Non-pigmented ciliary epithelial cell (primary cell): ENCODE measurements around the gene FANCG.
A peak's percentile ranks its signal among the peaks of the same experiment; 100 is the strongest.

ENCODE experiments used
- DNase-seq: peaks from one replicate; pipeline ENCODE4 v3.0.0-alpha.2; 2010; ENCODE audit warnings: low read depth

Gene FANCG

GRCh38 chr9:35060548-35061207 lies 19.1 kb downstream of the FANCG start:
- DNase-seq: no peak

DNA sequence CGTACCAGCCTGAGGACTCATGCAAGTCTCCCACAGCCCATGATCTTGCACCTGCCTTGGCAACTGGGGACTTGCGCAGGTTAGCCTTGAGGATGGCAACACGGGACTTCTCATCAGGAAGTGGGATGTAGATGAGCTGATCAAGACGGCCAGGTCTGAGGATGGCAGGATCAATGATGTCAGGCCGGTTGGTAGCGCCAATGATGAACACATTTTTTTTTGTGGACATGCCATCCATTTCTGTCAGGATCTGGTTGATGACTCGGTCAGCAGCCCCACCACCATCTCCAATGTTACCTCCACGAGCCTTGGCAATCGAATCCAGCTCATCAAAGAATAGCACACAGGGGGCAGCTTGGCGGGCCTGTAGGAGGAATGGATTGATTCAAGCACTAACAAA lies 20.3 kb downstream of the FANCG start:
- no peak for DNase-seq

GRCh38 chr9:35057271-35057620 lies 22.5 kb downstream of the FANCG start:
- no peak for DNase-seq

GRCh38 chr9:35056571-35057270 lies 23.0 kb downstream of the FANCG start:
- DNase-seq: no peak

DNA sequence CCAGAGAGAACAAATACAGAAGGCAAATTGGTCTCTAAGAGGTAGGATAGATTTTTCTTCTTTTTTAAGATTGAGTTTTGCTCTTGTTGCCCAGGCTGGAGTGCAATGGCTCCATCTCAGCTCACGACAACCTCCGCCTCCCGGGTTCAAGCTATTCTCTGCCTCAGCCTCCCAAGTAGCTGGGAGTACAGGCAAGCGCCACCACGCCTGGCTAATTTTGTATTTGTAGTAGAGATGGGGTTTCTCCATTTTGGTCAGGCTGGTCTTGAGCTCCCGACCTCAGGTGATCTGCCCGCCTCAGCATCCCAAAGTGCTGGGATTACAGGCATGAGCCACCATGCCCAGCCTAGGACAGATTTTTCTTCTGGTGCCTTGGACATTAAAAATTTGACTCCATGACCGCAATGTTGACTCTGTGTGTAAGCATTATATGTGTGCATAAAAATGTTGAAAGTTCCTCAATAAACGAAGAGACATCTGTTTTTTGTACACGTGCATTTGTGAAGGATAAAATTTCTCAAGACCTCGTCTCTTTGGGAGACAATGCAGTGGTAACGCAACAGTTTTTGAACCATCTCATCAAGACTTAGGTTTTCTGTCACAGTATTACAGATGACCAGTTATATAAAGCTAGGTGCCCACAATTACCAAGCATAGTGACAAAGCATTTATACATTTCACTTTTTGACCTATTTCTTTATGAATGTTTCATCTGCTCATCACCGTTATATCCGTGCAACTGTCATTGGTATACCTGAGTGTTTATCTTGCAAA lies 24.7 kb downstream of the FANCG start:
- DNase-seq: no peak

DNA sequence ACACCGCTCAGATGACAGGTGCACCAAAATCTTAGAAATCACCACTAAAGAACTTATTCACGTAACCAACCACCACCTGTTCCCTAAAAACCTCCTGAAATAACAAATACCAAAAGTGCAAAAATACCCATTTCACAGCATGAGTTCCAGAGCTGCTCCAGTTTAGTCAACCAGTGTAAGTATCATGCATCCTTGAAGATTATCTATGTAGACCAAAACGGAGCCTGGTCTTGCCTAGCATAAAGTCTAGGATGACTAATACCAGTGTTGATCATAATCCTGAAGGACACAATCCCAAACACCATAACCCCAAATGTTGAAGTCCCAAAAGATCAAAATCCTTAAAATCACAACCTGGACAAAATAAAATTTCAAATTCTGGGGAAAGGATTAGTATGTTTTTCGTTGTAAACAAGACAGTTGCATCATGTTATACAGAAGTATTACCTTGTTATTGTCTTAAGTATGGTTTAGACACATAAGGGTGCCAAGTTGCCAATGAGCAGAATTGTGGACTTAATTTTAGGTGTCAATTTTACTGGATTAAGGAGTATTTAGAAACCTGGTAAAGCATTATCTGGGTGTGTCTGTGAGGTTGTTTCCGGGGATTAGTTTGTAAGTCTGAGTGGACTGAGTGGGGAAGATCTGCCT lies 25.4 kb downstream of the FANCG start:
- DNase-seq: no peak

DNA sequence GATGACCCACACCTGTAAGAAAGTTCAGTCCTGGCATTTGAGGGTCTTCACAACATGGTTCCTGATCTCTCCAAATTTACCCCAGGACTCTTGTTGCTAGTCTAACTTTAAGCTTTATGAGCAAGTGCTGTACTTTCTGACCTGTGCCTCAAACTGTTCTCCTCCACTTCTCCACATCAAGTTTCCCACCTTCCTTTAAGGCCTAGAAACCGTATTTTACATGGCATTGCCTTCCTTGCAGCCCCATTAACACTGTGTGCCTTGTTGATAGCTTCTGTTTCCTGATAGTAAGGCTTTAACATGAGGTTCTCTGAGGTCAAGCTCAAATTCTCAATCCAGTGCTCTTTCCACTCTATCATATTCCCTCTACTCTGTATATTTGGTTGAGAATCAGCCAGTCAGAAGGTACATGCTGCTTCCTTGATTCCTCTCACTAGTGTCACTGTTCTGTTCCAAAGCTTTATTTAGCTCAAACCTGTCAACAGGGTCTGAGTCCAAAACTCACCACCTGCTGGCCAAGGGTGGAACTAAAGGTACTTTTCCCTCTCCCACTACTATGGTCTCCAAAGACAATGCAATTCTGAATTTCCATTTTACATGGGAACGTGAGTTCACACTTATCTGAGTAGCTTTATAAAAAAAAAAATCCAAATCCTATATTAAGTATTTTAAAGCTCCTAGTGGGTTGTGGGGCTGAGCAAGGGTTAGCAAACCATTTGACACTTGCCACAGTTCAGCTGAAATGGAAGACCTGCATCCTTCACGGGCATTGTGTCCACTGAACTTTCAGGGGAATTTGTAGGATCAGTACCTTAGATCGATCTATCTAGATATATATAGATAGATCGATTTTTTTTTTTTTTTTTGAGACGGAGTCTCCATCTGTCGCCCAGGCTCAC lies 28.4 kb downstream of the FANCG start:
- DNase-seq: no peak

GRCh38 chr9:35048511-35048910 lies 31.2 kb downstream of the FANCG start:
- DNase-seq: no peak

- DNase-seq: no peak
Measured at GRCh38 chr9:35044071-35044470, 35.7 kb downstream of the FANCG start.

GRCh38 chr9:35042891-35043545 lies 36.7 kb downstream of the FANCG start:
- DNase-seq: no peak

DNA sequence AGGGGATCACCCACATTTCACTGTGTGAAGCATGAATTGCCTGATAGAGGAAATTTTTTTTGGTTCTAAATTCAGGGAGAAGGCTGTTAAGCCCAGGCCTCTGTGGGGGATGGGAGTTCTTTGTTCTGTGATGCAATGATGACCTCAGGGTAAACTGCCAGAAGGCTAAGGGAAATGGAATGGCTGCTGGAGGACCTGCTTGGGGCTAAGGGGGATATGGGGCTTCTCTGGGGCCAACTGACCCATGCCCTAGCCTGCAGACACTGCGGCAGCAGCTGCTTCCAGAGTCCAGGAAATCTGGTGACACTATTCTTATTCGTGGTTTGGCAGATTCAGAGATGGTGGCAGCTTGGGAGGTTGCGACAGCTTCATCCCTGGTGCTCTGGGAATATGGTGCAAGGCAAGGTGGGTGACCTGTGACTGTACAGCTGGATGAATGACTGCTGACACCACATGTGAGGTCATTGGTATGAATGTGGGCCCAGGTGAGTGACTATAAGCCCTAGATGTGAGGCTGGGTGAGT lies 37.6 kb downstream of the FANCG start:
- no peak for DNase-seq

DNA sequence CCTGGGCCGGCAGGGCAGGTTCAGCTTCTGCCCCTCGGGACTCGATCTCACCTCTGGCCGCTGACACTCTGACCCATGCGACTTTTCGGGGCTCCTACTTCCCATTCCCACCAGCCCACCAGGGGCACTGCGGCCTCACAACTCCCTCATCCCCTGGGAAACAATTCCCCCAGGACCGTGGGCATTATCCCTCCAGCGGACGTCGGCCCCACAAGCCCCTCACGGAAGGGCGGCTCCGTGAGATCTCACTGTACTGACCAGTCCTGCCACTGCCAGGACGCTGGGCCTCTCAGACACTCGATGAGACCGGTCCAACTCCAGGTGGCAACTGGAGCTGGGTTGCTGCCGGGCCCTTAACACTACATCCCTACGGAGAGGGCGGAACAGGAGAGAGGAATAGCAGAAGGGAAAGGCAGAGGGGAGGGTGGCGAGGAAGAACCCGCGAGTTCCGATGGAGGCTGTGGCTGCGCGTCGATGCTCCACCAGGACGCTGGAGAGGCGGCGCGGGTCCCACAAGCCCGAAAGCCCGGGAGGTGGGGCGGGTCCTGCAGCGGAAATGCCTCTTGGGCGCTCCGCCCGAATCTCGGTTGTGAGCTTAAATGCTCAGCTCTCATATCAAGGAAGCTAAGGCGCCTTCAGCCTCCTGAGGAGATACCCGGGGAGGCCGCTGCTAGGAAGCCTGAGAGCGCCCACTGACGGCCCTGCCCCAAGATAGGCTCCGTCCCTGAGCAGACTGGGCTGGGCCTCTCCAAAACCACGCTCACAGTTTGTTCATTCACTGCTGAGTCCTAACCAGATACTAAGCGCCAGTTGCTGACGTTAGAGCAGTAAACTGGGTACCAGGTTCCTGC lies 43.7 kb downstream of the FANCG start:
- DNase-seq: peak; percentile 13

DNA sequence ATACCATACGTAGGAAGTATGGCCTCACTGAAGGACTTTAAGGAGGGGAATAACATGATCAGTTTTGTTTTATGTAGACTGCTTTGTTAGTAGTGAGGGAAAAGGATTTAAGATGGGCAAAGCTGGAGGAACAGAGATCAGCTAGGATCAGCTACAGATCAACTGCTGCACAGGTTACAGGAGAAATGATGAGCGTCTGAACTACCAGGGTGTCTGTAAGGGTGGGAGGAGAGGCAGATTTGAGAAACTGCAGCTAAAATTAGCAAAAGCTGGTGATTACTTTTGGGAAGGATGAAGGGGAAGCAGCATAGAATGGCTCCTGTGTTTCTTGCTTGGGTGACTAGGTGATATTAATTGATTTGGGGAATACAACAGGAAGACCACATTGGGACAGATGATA lies 46.6 kb downstream of the FANCG start:
- no peak for DNase-seq

DNA sequence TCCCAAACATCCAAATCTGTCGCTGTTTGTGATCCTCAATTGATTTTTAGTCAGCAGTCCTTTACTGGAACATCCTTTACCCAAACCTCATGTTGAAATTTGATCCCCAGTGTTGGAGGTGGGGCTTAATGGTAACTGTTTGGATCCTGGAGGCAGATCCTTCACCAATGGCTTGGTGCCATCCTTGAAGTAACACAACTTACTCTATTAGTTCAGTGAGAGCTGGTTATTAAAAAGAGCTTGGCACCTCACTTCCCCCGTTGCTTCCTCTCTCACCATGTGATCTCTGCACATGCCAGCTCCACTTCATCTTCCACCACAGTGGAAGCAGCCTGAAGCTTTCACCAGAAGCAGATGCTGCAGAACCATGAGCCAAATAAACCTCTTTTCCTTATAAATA lies 49.9 kb downstream of the FANCG start:
- DNase-seq: no peak

DNA sequence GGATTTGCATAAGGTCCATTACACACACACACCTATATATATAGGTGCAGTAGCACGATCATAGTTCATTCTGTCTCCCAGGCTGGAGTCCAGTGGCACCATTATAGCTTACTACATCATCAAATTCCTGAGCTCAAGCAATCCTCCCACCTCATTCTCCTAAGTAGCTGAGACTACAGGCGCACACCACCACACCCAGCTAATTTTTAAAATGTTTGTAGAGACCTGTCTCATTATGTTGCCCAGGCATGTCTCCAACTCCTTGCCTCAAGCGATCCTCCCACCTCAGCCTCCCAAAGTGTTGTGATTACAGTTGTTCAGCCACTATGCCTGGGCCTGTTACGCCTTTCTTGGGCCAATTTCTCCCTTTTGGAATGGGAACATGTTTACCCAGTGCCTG lies 50.5 kb downstream of the FANCG start:
- no peak for DNase-seq

GRCh38 chr9:35028341-35028740 lies 51.4 kb downstream of the FANCG start:
- no peak for DNase-seq

GRCh38 chr9:35027860-35028259 lies 51.9 kb downstream of the FANCG start:
- no peak for DNase-seq

GRCh38 chr9:35027374-35027773 lies 52.4 kb downstream of the FANCG start:
- DNase-seq: no peak

- no peak for DNase-seq
Measured at GRCh38 chr9:35026671-35027070, 53.1 kb downstream of the FANCG start.
